GM20000 (cell line): ENCODE data around the gene ILF3.

Source experiments
- DNase-seq: peaks from one replicate; pipeline ENCODE4 v3.0.0; 2012; ENCODE audit warnings: low spot score
- CTCF ChIP-seq: IDR thresholded peaks from 2 replicates; pipeline ENCODE4 v1.5.1; 2012; ENCODE audit warnings: mild to moderate bottlenecking, control low read depth; ENCODE audit errors: extremely low read depth, missing control alignments

ILF3 gene

GRCh38 chr19:10691883-10692282 is 37.7 kb downstream of the ILF3 start:
- DNase-seq: no peak
- TF ChIP-seq CTCF: no peak

GRCh38 chr19:10692673-10693264 is 38.6 kb downstream of the ILF3 start:
- no peak for TF ChIP-seq CTCF
- DNase-seq: no peak

GRCh38 chr19:10694706-10695307 is 40.7 kb downstream of the ILF3 start:
- no peak for TF ChIP-seq CTCF
- no peak for DNase-seq

- DNase-seq: peak; percentile 95
- no peak for TF ChIP-seq CTCF
Observed at GRCh38 chr19:10695401-10696398, 41.6 kb downstream of the ILF3 start.

- peak; percentile 75 for DNase-seq
- peak; percentile 20 for TF ChIP-seq CTCF
Observed at GRCh38 chr19:10699650-10700335, 45.6 kb downstream of the ILF3 start.

- TF ChIP-seq CTCF: no peak
Observed at GRCh38 chr19:10701955-10702525, 47.9 kb downstream of the ILF3 start.

More at GRCh38 chr19:10701955-10702525, 47.9 kb downstream of the ILF3 start:
- DNase-seq: peak; percentile 65
